CD4-positive, alpha-beta T cell treated with Interleukin-4 for 4 hours (primary cell): ENCODE results near the gene MYO9B.
"Not testable (repeated sequence)": the region's sequence is repeated elsewhere in the genome, so short reads cannot be mapped to it uniquely, and the experiment has no call there.

Experiments
- DNase-seq: peaks from one replicate; pipeline ENCODE4 v3.0.0-alpha.2; 2020

MYO9B gene

DNA sequence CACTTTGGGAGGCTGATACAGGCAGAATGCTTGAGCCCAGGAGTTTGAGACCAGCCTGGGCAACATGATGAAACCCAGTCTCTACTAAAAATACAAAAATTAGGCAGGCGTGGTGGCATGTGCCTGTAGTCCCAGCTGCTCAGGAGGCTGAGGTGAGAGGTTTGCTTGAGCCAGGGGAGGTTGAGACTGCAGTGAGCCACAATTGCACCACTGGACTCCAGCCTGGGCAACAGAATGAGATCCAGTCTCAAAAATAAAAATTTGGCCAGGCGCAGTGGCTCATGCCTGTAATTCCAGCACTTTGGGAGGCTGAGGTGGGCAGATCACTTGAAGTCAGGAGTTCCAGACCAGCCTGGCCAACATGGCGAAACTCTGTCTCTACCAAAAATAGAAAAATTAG lies 19.1 kb downstream of the MYO9B start:
- not testable (repeated sequence) for DNase-seq

- no peak for DNase-seq
Observed at GRCh38 chr19:17095141-17095919, 19.8 kb downstream of the MYO9B start.

DNA sequence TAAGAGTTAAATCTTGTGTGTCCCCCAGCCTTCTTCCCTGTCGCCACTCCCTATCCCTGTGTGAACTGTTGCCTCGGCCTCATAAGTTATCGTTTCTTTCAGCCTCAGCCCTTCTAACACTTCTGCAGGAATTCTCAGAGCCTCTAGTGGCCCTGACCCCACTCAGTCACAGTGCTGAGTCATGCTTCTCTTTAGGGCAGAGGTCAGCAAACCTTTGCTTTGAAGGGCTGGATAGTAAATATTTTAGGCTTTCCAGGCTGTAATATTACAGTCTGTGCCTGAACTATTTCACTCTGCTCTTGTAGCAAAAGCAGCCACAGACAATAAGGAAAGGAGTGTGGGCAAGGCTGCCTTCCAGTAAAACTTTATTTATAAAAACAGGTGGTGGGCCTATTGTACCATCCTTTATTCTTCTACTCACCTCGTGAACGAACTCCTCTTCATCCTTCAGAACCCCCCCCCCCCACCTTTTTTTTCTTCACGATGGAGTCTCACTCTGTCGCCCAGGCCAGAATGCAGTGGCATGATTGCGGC lies 22.1 kb downstream of the MYO9B start:
- no peak for DNase-seq

DNA sequence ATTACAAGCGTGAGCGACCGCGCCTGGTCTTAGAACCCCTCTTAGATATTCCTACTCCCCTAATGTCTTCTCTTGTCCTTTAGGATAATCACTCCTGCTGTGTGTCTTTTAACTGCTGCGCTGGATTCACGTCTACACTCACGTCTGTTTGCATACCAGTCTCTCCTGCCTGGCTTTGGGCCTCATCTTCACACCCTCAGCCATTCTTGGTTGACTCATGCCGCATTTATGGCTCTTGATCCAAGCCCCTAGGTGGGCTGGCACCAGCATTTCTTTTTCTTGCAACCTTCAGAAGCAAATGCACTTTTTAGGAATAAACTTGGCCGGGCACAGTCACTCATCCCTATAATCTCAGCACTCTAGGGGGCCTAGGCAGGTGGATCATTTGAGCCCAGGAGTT lies 22.7 kb downstream of the MYO9B start:
- no peak for DNase-seq

DNA sequence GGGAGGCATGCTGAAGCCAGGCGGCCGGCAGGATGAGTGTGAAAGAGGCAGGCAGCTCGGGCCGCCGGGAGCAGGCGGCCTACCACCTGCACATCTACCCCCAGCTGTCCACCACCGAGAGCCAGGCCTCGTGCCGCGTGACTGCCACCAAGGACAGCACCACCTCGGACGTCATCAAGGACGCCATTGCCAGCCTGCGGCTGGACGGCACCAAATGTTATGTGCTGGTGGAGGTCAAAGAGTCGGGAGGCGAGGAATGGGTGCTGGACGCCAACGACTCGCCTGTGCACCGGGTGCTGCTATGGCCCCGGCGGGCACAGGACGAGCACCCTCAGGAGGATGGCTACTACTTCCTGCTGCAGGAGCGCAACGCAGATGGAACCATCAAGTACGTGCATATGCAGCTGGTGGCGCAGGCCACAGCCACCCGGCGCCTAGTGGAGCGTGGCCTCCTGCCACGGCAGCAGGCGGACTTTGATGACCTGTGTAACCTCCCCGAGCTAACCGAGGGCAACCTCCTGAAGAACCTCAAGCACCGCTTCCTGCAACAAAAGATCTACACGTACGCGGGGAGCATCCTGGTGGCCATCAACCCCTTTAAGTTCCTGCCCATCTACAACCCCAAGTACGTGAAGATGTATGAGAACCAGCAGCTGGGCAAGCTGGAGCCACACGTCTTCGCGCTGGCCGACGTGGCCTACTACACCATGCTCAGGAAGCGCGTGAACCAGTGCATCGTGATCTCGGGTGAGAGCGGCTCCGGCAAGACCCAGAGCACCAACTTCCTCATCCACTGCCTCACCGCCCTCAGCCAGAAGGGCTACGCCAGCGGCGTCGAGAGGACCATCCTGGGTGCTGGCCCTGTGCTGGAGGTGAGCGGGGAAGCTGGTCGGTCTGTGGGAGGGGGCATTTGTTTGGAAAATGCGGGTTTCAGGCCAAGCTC lies 26.4 kb downstream of the MYO9B start:
- no peak for DNase-seq

- DNase-seq = no peak
Observed at GRCh38 chr19:17103177-17103576, 27.6 kb downstream of the MYO9B start.

DNA sequence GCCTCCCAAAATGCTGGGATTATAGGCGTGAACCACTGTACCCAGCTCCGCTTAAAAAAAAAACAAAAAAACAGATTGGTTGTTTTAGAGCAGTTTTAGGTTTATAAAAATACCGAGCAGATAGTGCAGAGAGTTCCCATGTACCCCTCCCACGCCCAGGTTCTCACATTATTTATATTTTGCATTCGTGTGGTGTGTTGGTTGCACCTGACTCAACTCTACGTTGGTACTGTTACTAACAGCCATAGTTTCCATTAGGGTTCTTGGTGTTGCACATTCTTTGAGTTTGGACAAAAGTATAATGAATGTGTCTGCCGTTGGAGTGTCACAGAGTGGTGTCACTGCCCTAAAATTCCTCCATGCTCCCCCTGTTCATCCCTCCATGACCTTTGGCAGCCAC lies 29.1 kb downstream of the MYO9B start:
- no peak for DNase-seq

DNA sequence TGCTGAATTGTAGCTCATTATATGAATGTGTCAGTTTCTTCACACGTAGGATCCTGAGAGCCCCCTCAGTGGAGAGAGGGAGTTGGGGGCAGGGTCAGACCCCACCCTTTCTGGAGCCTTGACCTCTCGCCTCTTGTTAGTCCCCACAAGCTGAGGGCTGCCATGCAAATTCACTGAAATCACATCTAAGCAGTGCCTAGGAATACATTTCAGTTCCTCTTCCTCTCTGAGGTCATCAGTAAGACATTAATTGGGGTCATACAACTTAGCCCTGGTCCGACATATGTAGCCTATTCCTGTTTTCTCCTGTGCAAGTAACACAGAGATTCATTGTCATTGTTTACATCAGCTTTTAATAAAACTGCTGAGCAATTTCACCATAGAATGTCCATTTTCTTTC lies 30.0 kb downstream of the MYO9B start:
- no peak for DNase-seq

DNA sequence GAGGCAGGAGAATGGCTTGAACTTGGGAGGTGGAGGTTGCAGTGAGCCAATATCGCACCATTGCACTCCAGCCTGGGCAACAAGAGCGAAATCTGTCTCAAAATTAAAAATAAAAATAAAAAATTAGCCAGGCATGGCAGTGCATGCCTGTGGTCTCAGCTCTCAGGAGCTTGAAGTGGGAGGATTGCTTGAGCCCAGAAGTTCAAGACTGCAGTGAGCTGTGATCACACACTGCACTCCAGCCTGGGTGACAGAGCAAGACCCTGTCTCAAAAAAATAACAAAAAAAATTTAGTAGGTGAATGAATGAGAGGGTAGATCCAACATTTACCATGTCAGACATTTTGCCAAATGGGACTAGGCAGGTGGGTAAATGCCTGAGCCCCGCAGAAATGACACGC lies 31.4 kb downstream of the MYO9B start:
- not testable (repeated sequence) for DNase-seq

- DNase-seq = peak; percentile 16
Observed at GRCh38 chr19:17107546-17108452, 32.2 kb downstream of the MYO9B start.

DNA sequence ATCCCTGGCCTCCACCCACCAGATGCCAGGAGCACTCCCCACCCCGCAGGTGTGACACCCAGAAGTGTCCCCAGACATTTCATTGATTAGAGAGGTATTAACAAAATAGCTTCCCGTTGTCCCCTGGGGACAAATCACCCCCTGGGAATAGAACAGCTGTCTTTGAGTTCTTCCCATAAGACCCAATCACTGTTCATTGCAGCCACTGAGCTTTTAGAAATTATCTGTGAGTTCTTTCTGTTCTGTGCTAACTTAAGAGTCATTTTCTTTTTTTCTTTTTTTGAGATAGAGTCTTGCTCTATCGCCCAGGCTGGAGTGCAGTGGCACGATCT lies 32.8 kb downstream of the MYO9B start:
- no peak for DNase-seq

DNA sequence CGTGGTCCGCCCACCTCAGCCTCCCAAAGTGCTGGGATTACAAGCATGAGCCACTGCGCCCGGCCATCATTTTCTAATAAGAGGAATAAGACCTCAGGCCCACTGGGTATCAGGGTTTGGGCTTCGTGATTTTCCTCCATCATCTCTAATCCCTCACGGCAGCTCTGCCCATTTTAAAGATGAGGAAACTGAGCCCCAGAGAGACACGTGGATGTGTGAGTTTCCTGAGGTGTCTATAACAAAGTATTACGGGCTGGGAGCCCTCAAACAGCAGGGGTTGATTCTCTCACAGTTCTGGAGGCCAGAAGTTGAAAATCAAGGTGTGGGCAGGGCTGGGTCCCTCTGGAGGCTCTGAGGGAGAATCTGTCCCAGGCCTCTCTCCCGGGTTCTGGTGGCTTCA lies 33.7 kb downstream of the MYO9B start:
- DNase-seq = no peak

DNA sequence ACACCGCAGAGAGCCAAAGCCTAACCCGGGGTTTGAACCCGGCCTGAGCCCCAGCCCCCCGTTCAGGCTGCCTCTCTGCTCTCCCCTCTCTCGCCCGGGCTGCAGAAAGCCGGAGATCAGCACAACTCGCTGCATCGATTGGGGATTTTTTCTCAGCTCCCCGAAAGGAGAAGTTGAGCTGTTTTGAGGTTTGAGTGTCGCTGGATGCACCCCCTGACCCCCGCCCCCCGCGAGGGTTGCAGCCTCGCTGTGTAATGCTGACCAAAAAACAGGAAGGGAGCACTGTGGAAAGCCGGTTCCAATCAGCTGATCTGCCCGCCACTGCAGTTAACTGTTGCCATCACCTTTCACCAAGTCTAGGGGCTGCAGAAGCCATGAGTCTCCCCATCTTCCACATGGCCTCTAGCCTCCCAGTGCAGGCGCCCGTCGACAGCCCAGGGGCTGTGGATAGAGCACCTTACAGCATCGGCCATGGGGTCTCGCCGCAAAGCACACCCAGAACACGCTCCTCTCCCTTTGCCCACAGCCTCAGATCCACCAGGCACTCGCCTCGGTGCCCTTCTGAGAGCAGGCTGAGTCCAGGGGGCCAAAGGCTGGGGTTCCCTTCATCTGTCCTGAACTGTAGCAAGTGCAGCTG lies 34.5 kb downstream of the MYO9B start:
- peak; percentile 27 for DNase-seq

- DNase-seq = no peak
Observed at GRCh38 chr19:17110599-17110966, 35.0 kb downstream of the MYO9B start.

- no peak for DNase-seq
Observed at GRCh38 chr19:17111766-17112165, 36.2 kb downstream of the MYO9B start.

DNA sequence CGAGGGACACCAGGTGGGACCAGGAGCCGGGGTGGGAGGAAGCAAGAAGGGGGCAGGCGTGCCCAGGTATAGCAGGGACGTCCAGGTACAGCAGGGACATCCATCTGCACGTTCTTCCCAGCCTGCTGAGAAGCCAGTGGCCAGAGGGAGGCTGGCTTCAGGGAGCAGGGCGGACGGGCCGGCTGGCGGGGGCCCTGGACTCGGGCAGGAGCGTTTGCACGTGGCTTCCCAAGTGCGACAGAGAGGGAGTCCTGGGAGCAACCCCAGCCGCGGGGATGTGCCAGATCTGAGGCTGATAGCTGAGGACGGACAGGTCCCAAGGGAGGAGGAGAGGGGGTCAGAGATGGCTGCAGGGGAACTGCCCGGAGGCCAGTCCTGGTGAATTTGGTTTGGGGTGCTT lies 36.7 kb downstream of the MYO9B start:
- DNase-seq = no peak

DNA sequence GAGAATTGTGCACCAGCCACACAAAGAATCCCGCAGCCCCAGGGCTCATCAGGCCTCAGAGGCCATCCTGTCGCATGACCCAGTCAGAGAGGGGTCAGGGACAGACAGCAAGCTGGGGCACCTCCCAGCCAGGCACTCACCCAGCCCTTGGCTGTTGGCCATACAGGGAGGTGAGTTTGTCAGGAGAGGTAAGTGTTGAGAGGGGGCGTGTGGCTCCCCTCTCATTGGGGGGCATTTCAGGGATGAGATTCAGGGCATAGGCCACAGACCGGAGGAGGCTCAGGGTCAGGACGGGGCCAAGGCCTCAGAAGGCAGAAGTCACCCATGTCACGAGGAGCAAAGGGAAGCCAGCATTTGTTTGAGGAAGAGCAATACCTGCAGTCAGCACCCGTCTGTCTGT lies 37.1 kb downstream of the MYO9B start:
- DNase-seq = no peak

GRCh38 chr19:17113127-17113785 lies 37.7 kb downstream of the MYO9B start:
- DNase-seq = no peak

- DNase-seq = no peak
Observed at GRCh38 chr19:17114414-17114831, 38.8 kb downstream of the MYO9B start.

DNA sequence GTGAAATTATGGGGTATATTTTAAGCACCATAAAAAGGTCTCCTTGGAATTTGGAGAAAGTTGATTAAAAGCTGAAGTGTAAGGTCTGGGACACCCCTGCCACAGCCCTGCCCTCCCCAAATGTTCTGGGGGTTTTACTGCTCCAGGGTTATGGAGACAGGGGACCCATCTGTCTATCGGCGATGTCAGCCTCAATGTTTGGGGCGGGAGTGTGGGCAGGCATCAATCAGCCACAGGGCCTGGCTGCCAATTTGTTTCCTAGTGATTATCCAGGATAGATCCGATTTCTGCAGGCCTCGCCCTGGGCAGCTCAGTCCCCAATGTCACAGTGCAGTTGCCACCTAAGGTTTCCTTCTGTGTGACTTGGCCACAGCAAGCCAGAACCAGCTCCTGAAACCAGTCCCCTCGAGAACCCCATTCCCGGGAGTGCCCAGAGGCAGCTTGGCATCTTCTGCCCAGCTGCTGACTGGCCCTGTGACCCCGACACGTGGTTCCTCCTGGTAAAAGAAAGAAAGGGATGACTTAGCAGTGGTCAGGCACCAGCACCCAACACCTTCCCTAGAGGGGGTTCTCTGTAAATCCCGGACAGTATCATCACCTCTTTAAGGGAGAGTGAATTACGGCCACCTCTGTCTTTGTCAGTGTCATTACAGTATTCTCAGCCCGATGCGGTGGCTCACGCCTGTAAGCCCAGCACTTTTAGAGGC lies 41.6 kb downstream of the MYO9B start:
- DNase-seq = no peak

DNA sequence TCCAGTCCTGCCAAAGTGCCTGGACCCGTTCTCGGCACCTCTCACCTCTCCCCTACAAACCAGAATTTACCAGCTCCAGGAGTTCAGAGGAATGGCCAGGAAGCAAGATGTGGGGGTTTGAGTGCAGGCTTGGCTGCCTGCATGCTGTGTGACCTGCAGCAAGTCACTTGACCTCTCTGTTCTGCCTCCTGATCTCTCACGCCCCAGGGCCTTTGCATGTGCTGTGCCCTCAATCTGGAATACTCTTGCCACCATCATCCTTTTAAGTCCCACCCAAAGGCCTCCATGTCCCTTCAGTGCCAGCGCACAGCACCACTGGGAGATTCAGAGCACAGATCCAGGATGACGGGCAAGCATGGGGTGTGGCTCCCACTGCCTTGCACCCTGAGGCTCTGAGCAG lies 43.4 kb downstream of the MYO9B start:
- no peak for DNase-seq
